Measurements from ENCODE around the gene AKR1C4.
"Not testable (repeated sequence)": the region's sequence is repeated elsewhere in the genome, so short reads cannot be mapped to it uniquely, and the experiment has no call there.

Gene AKR1C4

DNA sequence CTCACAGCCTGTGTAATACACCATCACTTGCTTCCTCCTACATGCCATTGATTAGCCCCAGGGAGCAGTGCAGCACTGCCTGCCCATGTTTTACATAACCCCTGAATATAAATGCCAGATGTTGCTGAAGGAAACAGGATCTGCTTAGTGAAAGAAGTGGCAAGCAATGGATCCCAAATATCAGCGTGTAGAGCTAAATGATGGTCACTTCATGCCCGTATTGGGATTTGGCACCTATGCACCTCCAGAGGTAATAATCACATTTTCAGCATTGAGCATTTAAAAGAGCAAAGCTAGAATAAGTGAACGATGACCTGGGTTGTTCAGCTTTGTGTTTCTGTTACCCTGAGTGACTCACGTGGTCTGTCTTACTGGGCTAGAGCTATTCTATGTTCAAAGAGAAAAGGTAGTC is at the start of gene AKR1C4:
Gene AKR1C4 (plus strand): TSS at position 136 of the 412 bp plus-strand sequence. CDS start 31 bp downstream, at position 167.
- DNase-seq = no peak

GRCh38 chr10:5146920-5147254 is 49.8 kb upstream of the AKR1C4 start:
- no peak for DNase-seq

DNA sequence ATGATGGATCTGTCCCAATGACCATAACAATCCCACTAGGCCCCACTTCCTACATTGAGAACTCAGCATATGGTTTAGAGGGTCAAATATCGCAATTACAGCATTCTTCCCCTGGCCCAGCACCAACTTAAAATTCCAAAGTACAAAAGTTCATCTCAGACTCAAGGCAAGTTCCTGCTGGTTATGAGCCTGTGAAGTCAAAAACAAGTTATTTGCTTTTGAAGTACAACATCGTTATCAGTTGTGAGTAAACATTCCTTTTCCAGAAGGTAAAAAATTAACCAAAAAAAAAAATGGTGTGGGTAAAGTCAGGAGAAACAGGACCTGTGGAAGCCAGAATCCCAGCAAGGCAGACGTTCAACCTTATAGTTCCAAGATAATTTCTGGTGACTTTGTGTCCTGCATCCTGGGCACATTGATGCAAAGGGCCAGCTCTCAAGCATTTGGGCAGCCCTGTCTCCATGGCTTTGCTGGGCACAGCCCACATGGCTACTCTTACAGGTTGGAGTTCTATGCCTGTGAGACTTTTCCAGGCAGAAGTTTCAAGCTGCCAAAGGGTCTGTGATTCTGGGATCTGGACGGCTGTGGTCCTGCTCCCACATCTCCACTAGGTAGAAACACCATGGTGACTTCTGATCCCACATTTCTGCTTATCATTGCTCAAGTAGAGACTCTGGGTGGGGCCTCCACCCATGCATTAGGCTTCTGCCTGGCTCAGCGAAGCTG is 49.2 kb upstream of the AKR1C4 start:
- DNase-seq = no peak

DNA sequence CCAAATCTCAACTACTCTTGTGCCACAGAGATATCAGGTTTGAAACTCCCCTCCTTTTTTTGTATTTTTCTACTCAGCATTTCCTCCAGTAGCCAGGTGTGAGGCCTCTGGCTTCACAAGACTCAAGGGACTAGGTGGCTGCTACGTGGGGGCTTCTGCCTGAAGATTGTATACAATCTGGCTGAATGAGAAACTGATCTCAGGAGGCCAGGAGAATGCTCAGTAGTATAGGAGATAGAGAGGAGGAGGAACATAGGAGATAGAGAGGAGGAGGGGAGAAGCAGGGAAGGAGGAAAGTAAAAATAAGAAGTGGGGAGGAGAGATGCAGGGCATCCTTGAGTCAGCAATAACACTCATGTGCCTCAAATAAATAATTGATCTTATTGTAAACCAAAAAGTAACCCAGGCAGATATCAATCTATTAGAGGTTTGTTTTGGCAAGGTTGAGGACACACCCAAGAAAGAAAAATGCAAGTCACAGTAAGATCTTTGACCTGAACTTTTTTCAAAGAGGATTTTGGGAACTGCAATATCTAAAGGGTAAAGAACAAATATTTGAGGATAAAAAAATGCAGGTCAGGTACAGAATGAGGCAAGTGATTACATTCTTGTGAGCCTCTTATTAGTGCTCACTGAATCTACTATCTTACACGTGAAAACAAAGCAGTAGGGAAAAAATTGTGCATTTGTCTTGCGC is 48.5 kb upstream of the AKR1C4 start:
- DNase-seq = no peak

GRCh38 chr10:5148678-5149032 is 48.0 kb upstream of the AKR1C4 start:
- no peak for DNase-seq

DNA sequence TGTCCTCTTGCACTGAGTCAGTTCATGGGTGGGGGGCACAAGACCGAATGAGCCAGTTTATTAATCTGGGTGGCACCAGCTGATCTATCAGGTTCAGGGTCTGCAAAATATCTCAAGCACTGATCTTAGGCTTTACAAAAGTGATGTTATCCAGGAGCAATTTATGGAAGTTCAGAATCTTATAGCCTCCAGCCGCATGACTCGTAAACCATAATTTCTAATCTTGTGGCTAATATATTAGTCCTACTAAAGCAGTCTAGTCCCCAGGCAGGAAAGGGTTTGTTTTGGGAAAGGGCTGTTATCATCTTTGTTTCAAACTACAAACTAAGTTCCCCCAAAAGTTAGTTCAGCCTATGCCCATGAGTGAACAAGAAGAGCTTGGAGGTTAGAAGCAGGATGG is 45.6 kb upstream of the AKR1C4 start:
- DNase-seq = no peak

GRCh38 chr10:5155951-5156350 is 40.7 kb upstream of the AKR1C4 start:
- DNase-seq = no peak

DNA sequence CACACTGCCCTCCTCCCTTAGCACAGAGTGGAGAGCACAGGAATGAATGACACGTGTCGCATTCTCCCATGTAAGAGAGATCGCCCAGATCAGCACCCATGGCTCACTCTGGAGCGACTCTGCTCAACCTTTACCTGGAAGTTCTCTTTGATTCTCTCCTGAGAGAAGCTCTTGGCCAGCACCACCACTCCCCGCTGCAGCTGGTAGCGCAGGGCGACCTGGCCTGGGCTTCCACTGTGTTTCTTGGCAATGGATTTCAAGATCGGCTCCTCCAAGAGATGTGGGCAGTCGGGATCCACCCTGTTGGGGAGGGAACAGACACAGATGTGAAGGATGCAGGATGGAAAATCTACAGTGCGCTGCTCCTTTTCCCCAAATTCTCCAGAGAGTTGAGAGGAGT is 39.1 kb upstream of the AKR1C4 start:
- DNase-seq = no peak

DNA sequence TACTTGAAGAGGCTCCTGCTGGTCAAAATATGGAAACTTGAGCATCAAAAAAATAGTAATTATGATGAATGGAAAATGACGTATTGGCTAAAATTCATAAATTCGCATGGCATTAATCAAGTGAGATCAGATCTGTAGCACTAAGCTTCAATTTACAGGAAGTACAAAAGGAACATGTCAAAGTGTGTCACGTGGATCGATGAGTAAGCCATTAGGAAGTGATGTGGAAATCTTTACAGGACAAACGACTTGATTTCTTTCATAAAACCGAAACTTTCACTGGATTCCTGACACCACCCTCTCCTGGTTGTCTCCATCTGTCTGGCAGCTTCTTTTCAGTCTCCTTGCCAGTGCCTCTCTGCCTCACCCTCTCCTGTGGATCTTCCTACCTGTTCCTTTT is 37.5 kb upstream of the AKR1C4 start:
- DNase-seq = no peak

DNA sequence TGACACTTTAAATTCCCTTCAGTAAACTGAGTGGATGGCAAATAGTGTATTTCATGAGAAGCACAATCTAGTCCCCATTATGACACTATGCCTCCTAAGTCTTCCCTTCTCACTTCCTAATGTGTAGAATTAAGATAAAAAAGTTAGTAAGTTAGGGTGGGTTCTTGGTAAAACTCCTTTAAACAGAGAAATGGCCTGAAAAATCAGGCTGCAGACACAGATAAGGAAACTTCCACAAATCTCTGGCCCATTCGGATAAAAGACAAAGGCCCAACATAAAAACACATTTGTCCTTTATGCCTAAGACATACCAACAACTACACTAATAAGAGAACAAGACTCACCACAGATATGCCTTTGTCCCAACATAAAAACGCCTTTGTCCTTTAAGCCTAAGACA is 33.1 kb upstream of the AKR1C4 start:
- DNase-seq = no peak

GRCh38 chr10:5165738-5166137 is 30.9 kb upstream of the AKR1C4 start:
- no peak for DNase-seq

DNA sequence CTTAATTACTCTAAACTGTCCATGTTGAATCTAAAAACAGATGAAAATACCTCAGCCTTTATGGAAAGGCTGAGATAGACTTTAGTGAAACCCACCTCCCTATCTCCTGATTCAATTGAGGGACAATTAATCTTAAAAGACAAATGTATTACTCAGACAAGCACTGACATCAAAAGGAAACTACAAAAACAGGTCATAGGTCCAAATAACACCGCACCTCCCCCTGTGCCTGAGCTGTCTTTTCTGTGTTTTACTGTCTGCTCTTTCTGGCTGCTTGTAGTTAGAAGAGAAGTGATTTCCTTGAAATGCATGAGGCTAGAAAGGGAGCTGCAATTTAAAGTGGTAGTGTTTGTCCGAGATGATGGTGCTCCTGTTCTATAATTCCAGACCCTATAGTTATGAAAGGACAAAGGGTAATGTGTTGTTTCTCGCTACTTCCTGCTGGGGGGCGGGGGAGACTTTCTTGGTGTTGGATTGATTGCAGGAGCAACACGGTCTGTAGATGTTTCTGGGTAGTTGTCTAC is 27.7 kb upstream of the AKR1C4 start:
- DNase-seq = no peak

DNA sequence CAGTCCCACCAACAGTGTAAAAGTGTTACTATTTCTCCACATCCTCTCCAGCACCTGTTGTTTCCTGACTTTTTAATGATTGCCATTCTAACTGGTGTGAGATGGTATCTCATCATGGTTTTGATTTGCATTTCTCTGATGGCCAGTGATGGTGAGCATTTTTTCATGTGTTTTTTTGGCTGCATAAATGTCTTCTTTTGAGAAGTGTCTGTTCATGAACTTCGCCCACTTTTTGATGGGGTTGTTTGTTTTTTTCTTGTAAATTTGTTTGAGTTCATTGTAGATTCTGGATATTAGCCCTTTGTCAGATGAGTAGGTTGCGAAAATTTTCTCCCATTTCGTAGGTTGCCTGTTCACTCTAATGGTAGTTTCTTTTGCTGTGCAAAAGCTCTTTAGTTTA is 21.1 kb upstream of the AKR1C4 start:
- not testable (repeated sequence) for DNase-seq

DNA sequence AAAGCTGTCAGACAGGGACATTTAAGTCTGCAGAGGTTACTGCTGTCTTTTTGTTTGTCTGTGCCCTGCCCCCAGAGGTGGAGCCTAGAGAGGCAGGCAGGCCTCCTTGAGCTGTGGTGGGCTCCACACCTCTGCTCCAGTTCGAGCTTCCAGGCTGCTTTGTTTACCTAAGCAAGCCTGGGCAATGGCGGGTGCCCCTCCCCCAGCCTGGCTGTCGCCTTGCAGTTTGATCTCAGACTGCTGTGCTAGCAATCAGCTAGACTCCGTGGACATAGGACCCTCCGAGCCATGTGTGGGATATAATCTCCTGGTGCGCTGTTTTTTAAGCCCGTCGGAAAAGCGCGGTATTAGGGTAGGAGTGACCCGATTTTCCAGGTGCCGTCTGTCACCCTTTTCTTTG is 16.1 kb upstream of the AKR1C4 start:
- DNase-seq = not testable (repeated sequence)

- DNase-seq = no peak
Measured at GRCh38 chr10:5183923-5184322, 12.7 kb upstream of the AKR1C4 start.

DNA sequence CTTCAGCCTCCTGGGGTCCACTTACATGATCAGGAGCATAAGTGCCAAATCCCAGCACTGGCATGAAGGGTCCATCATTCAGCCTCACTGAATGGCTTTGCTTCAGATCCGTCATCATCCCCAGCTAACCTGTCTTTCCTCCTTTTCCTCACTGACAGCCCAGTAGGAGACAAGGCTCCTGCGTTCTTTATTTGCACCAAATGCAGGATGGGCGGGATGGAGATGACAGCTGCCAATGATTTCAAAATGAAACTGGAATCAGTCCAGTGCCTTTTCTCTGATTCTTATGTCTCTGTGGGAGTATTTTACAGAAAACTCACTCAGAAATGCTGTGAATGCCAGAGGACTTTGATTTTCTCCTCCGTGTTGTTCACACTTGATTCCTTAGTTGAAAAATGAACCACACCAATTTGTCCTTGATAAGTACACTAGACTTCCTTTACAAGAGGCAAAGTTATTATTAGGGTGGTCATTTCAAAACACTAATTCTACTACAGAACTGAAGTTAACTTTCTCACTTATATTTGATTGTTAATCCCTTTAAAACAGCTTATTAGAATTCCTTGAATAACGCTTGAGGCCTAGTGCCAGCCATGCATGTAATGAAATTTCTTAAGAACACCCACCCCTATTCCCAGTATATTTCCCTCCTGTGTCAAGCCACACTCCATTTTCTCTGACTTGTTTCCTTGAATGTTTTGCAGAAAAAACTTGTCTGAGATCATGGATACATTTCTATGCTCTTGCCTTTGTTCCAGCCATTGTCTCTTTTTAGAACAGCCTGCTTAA is 11.5 kb upstream of the AKR1C4 start, which contains the start of gene AKR1C8:
Gene AKR1C8 (minus strand): TSS at position 164 of the 789 bp plus-strand sequence. CDS start 46 bp downstream, at position 118.
- DNase-seq = no peak

GRCh38 chr10:5187867-5188266 is 8.8 kb upstream of the AKR1C4 start:
- no peak for DNase-seq

- no peak for DNase-seq
Measured at GRCh38 chr10:5188358-5188757, 8.3 kb upstream of the AKR1C4 start.

GRCh38 chr10:5194431-5194830 is 2.2 kb upstream of the AKR1C4 start:
- DNase-seq = no peak

GRCh38 chr10:5195727-5196374 is 786 bp upstream of the AKR1C4 start:
- no peak for DNase-seq

GRCh38 chr10:5198386-5198785 is 1.7 kb downstream of the AKR1C4 start:
- DNase-seq = no peak

DNA sequence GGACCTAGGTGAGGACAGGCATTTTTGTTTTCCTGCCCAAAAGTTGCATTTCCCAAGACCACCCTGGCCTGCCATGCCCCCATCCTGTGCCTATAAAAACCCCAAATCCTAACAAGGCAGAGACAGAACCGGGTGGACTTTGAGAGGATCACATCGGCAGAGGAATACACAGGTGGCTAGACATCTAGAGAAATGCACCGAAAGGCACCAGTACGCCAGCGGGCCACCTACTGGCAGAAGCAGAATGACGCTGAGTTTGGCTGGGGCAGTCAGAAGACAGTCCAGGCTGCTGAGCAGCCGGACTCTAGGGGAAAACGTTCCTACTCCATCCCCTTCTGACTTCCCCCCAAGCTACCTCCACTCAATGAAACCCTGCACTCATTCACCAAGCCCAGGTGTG is 2.8 kb downstream of the AKR1C4 start:
- DNase-seq = peak; percentile 33

GRCh38 chr10:5206799-5207198 is 10.2 kb downstream of the AKR1C4 start:
- no peak for DNase-seq

Measured in RPMI8226 (cell line).